OCI-LY7 (cell line): ENCODE measurements around the gene GDPD2. TPM values are rescaled to one million over a fixed set of nuclear protein-coding genes. Genes with fewer than 3 reads are reported as not detected.

ENCODE experiments used
- BruUV-seq: library from RNA; stranded (reverse); fragments of 400-500 nt; replicated peaks from 2 replicates; lab custom pipeline; 2021; lab: Mats Ljungman, UMichigan
- CTCF ChIA-PET: fragments of 300-600 bp; sonication (Branson Sonifier 250); formaldehyde crosslinking; loops from one replicate; lab custom pipeline; 2022; ENCODE audit warnings: antibody characterized with exemption; ENCODE audit not compliant: unreplicated experiment; lab: Charles Lee
- POLR2A ChIA-PET: fragments of 300-600 bp; sonication (Branson Sonifier 250); formaldehyde crosslinking; loops from one replicate; lab custom pipeline; 2022; ENCODE audit warnings: antibody characterized with exemption; lab: Charles Lee
- DNase-seq: peaks from one replicate; pipeline ENCODE4 v3.0.0-alpha.2; 2015; ENCODE audit warnings: low spot score
- H2AFZ ChIP-seq: fragments of 200-600 bp; sonication (generic), shearing (Covaris generic); 2 replicates; pipeline ENCODE4 v1.6.1; 2014; ENCODE audit warnings: mild to moderate bottlenecking, antibody characterized with exemption, low read length, moderate library complexity
- H3K27ac ChIP-seq: fragments of 200-600 bp; sonication (generic); 2 replicates; pipeline ENCODE4 v1.5.1; 2014; ENCODE audit warnings: mixed run types, low read depth, mild to moderate bottlenecking, moderate library complexity, low read length, inconsistent platforms; ENCODE audit not compliant: poor library complexity, severe bottlenecking
- H3K36me3 ChIP-seq: fragments of 200-600 bp; sonication (generic); 2 replicates; pipeline ENCODE4 v1.6.1; 2014; ENCODE audit warnings: mild to moderate bottlenecking, antibody characterized with exemption, low read length, moderate library complexity, mixed read lengths; ENCODE audit not compliant: insufficient read depth
- H3K4me1 ChIP-seq: fragments of 200-600 bp; sonication (generic); 2 replicates; pipeline ENCODE4 v1.5.1; 2014; ENCODE audit warnings: mild to moderate bottlenecking, low read length; ENCODE audit not compliant: insufficient read depth, poor library complexity, severe bottlenecking
- H3K4me2 ChIP-seq: fragments of 200-600 bp; sonication (generic); 2 replicates; pipeline ENCODE4 v1.6.1; 2014; ENCODE audit warnings: mild to moderate bottlenecking, low read length
- H3K4me3 ChIP-seq: fragments of 200-600 bp; sonication (generic); 2 replicates; pipeline ENCODE4 v1.5.1; 2014; ENCODE audit warnings: mild to moderate bottlenecking, low read depth, low read length; ENCODE audit not compliant: poor library complexity, severe bottlenecking
- H3K79me2 ChIP-seq: fragments of 200-600 bp; sonication (generic); 2 replicates; pipeline ENCODE4 v1.6.1; 2016; ENCODE audit warnings: low read depth, mild to moderate bottlenecking, low read length, moderate library complexity, mixed read lengths; ENCODE audit not compliant: insufficient read depth
- H3K9me2 ChIP-seq: fragments of 200-600 bp; sonication (generic); 2 replicates; pipeline ENCODE4 v1.6.1; 2016; ENCODE audit warnings: mild to moderate bottlenecking, low read length, mixed read lengths; ENCODE audit not compliant: insufficient read depth
- H3K9me3 ChIP-seq: fragments of 200-600 bp; sonication (generic); 2 replicates; pipeline ENCODE4 v1.6.1; 2014; ENCODE audit warnings: mild to moderate bottlenecking, mixed run types, low read length, mixed read lengths
- H4K20me1 ChIP-seq: fragments of 200-600 bp; sonication (generic); 2 replicates; pipeline ENCODE4 v1.6.1; 2014; ENCODE audit warnings: mild to moderate bottlenecking, antibody characterized with exemption, low read length, moderate library complexity, mixed read lengths; ENCODE audit not compliant: insufficient read depth
- CTCF ChIP-seq: fragments of 200-600 bp; sonication (generic); conservative IDR thresholded peaks from 2 replicates; pipeline ENCODE4 v1.5.1; 2014; ENCODE audit warnings: mild to moderate bottlenecking, antibody characterized with exemption, low read length, moderate library complexity, mixed read lengths
- EZH2phosphoT487 ChIP-seq: fragments of 200-600 bp; sonication (generic); IDR thresholded peaks from 2 replicates; pipeline ENCODE4 v1.6.1; 2018; ENCODE audit warnings: low read depth, borderline replicate concordance, mild to moderate bottlenecking, mixed run types, antibody characterized with exemption, low read length, moderate library complexity, mixed read lengths
- intact Hi-C: fragments of 100-400 bp; cut with micrococcal nuclease; formaldehyde crosslinking; loops from one replicate; pipeline ENCODE4 v1.10.0; 2022; ENCODE audit not compliant: unreplicated experiment
- total RNA-seq, 2 experiments: library from RNA; depleted of rRNA in 1 of 2; stranded (reverse); fragments of >200 nt in 1 of 2; shearing (Covaris generic) in 1 of 2; gene quantifications; 2 replicates each; pipeline ENCODE4 v1.2.3, GENCODE V29; 2014 to 2022

Gene GDPD2
- total RNA-seq, 2 experiments from 2014 or later = 0.16 TPM; not detected in 1

- CTCF ChIA-PET = no interaction called here
- intact Hi-C loops = loop anchor here (5.0 kb wide), 1 partner anchor 232 kb away; no protein-coding TSS in a partner anchor
- H3K9me2 ChIP-seq = no peaks in the 10 kb centered on the region
- no peak for TF ChIP-seq EZH2phosphoT487
- no peak for TF ChIP-seq CTCF
- POLR2A ChIA-PET = interaction anchor here (0.6 kb wide), 1 partner anchor 208 kb away, joined by 3 read pairs; no protein-coding TSS in a partner anchor
- no peaks in the 10 kb centered on the region for H4K20me1 ChIP-seq
- H3K79me2 ChIP-seq = no peaks in the 10 kb centered on the region
- no peak overlapping the region for H3K4me3 ChIP-seq
- no peak overlapping the region for H3K4me2 ChIP-seq
- DNase-seq = no peak
- no TSS peak for BruUV-seq
- H3K36me3 ChIP-seq = no peaks in the 10 kb centered on the region
- no peak overlapping the region for H3K27ac ChIP-seq
- H2AFZ ChIP-seq = no peak overlapping the region
- H3K9me3 ChIP-seq = no peaks in the 10 kb centered on the region
- H3K4me1 ChIP-seq = peaks cover 7% of the 10 kb centered on the region
Measured at GRCh38 chrX:70429759-70430158, 6.6 kb downstream of the GDPD2 start.

GRCh38 chrX:70432936-70433847 lies 10.1 kb downstream of the GDPD2 start:
- intact Hi-C loops = loop anchor here (5.0 kb wide), 1 partner anchor 236 kb away; no protein-coding TSS in a partner anchor
- POLR2A ChIA-PET = interaction anchor here (0.5 kb wide), 2 partner anchors 138 to 1060 kb away, joined by 4 read pairs; no protein-coding TSS in a partner anchor
- Histone ChIP-seq H3K9me3 (no peaks in the 10 kb centered on the region), H2AFZ (peak overlapping the region; percentile 91), H3K79me2 (no peaks in the 10 kb centered on the region), H3K36me3 (no peaks in the 10 kb centered on the region), H3K4me1 (peaks cover 7% of the 10 kb centered on the region), H4K20me1 (no peaks in the 10 kb centered on the region), H3K4me3 (peak overlapping the region; percentile 77), H3K27ac (no peak overlapping the region), H3K9me2 (no peaks in the 10 kb centered on the region), H3K4me2 (peak overlapping the region; percentile 70)
- DNase-seq = no peak
- CTCF ChIA-PET = interaction anchor here (0.6 to 0.7 kb wide), 2 partner anchors 9 to 34 kb away, joined by 3 read pairs; no protein-coding TSS in a partner anchor
- BruUV-seq = no TSS peak
- no peak for TF ChIP-seq EZH2phosphoT487
- no peak for TF ChIP-seq CTCF
